Breast epithelium (tissue), 3 donors: ENCODE results near the gene PMFBP1.

Source experiments
- CTCF ChIP-seq, 3 donors: fragments of 450-650 bp; IDR thresholded peaks; one replicate each; pipeline ENCODE4 v1.5.1; 2016 to 2017; ENCODE audit warnings: antibody characterized with exemption in 3 of 3, mild to moderate bottlenecking in 3 of 3, moderate library complexity in 3 of 3
- POLR2A ChIP-seq: fragments of 450-650 bp; IDR thresholded peaks from one replicate; pipeline ENCODE4 v1.6.1; 2016; ENCODE audit warnings: antibody characterized with exemption, mild to moderate bottlenecking, moderate library complexity

- TF ChIP-seq CTCF (IDR thresholded peaks at IDR 0.05), result no peak
- no peak for TF ChIP-seq POLR2A
Measured at GRCh38 chr16:72189865-72190371, 18.0 kb upstream of the PMFBP1 start.
